SU-DHL-6 (cell line): ENCODE data around the gene CX3CL1.

Experiments
- H2AFZ ChIP-seq: fragments of 200-600 bp; sonication (generic); 2 replicates; pipeline ENCODE4 v1.6.1; 2014; ENCODE audit warnings: low read depth, mild to moderate bottlenecking, moderate library complexity, mixed read lengths, antibody characterized with exemption, low read length; ENCODE audit not compliant: severe bottlenecking
- H3F3A ChIP-seq: fragments of 200-600 bp; shearing (Covaris generic); 2 replicates; pipeline ENCODE4 v1.6.0; 2016; ENCODE audit warnings: antibody characterized with exemption, mild to moderate bottlenecking; ENCODE audit not compliant: insufficient read depth
- H3K27ac ChIP-seq: fragments of 200-600 bp; sonication (generic); 2 replicates; pipeline ENCODE4 v1.5.1; 2016; ENCODE audit warnings: low read depth, mild to moderate bottlenecking, low read length, moderate library complexity, mixed read lengths
- H3K27me3 ChIP-seq: fragments of 200-600 bp; sonication (generic), shearing (Covaris generic); 2 replicates; pipeline ENCODE4 v1.6.0; 2014; ENCODE audit warnings: mild to moderate bottlenecking, low read length
- H3K36me3 ChIP-seq: fragments of 200-600 bp; sonication (generic); 2 replicates; pipeline ENCODE4 v1.6.1; 2014; ENCODE audit warnings: mild to moderate bottlenecking, low read length, mixed read lengths
- H3K4me2 ChIP-seq: fragments of 300-600, 200-600 bp; shearing (Covaris generic), sonication (generic); 2 replicates; pipeline ENCODE4 v1.6.0; 2014; ENCODE audit warnings: low read length, low read depth, mild to moderate bottlenecking; ENCODE audit not compliant: poor library complexity, severe bottlenecking
- H3K4me3 ChIP-seq: fragments of 200-600 bp; sonication (generic); 2 replicates; pipeline ENCODE4 v1.5.1; 2014; ENCODE audit warnings: antibody characterized with exemption, low read length, mild to moderate bottlenecking, mixed read lengths; ENCODE audit not compliant: insufficient read depth, poor library complexity, severe bottlenecking
- H3K79me2 ChIP-seq: fragments of 200-600 bp; sonication (generic); 2 replicates; pipeline ENCODE4 v1.6.1; 2014; ENCODE audit warnings: mild to moderate bottlenecking, low read length, moderate library complexity; ENCODE audit not compliant: insufficient read depth
- H3K9ac ChIP-seq: fragments of 200-600 bp; sonication (generic); 2 replicates; pipeline ENCODE4 v1.7.0; 2014; ENCODE audit warnings: mild to moderate bottlenecking, low read length
- H3K9me2 ChIP-seq: fragments of 200-600 bp; sonication (generic); replicated peaks from 2 replicates; pipeline ENCODE4 v1.6.1; 2014; ENCODE audit warnings: low read length; ENCODE audit not compliant: insufficient read depth
- H3K9me3 ChIP-seq: fragments of 200-600 bp; sonication (generic); 2 replicates; pipeline ENCODE4 v1.6.1; 2014; ENCODE audit warnings: low read length, mixed read lengths; ENCODE audit not compliant: insufficient read depth
- H4K20me1 ChIP-seq: fragments of 200-600 bp; sonication (generic); 2 replicates; pipeline ENCODE4 v1.6.1; 2014; ENCODE audit warnings: low read depth, mild to moderate bottlenecking, antibody characterized with exemption, low read length, moderate library complexity, mixed read lengths
- EZH2phosphoT487 ChIP-seq: fragments of 200-600 bp; sonication (generic), shearing (Covaris generic); conservative IDR thresholded peaks from 2 replicates; pipeline ENCODE4 v1.6.1; 2018; ENCODE audit warnings: mild to moderate bottlenecking, antibody characterized with exemption, low read length, moderate library complexity, mixed read lengths
- TF ChIP-seq, protein P1 (sequence below): fragments of 200-600 bp; sonication (generic); IDR thresholded peaks from one replicate; pipeline ENCODE4 v1.5.1; 2017; ENCODE audit warnings: antibody characterized with exemption, mild to moderate bottlenecking, low read length, moderate library complexity; ENCODE audit not compliant: insufficient read depth, poor library complexity, severe bottlenecking

CX3CL1 gene

DNA sequence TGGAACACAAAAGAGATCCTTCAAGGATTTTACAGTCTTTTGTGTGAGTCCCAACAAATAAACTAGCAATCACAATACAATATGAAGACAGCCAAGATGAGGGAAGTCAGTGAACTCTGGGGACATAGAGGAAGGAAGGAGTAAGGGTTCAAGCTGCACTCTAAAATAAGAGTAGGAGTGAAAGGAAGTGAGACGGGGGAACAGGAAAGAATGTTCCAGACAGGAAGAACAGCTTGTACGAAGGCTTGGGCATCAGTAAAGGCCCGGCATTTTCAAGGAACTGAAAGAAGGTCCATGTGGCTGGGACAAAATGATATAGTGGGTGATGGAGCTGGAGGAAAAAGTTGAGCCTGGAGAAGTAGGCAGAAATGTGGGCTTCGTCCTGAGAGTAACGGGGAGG is 36.8 kb downstream of the CX3CL1 start:
- Histone ChIP-seq H3K36me3 (no peaks in the 10 kb centered on the region), H3K4me3 (no peak overlapping the region), H3K27ac (no peak overlapping the region), H3F3A (no peaks in the 10 kb centered on the region), H2AFZ (no peak overlapping the region), H3K9ac (no peak overlapping the region), H3K9me2 (no peaks in the 10 kb centered on the region), H3K79me2 (no peaks in the 10 kb centered on the region), H3K9me3 (no peaks in the 10 kb centered on the region), H4K20me1 (no peaks in the 10 kb centered on the region), H3K4me2 (no peak overlapping the region), H3K27me3 (no peaks in the 10 kb centered on the region)
- TF ChIP-seq, protein P1, sequence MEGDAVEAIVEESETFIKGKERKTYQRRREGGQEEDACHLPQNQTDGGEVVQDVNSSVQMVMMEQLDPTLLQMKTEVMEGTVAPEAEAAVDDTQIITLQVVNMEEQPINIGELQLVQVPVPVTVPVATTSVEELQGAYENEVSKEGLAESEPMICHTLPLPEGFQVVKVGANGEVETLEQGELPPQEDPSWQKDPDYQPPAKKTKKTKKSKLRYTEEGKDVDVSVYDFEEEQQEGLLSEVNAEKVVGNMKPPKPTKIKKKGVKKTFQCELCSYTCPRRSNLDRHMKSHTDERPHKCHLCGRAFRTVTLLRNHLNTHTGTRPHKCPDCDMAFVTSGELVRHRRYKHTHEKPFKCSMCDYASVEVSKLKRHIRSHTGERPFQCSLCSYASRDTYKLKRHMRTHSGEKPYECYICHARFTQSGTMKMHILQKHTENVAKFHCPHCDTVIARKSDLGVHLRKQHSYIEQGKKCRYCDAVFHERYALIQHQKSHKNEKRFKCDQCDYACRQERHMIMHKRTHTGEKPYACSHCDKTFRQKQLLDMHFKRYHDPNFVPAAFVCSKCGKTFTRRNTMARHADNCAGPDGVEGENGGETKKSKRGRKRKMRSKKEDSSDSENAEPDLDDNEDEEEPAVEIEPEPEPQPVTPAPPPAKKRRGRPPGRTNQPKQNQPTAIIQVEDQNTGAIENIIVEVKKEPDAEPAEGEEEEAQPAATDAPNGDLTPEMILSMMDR, result no peak
- TF ChIP-seq EZH2phosphoT487, result no peak

- H4K20me1 ChIP-seq, result no peaks in the 10 kb centered on the region
- H3K9me3 ChIP-seq, result no peaks in the 10 kb centered on the region
- H2AFZ ChIP-seq, result no peak overlapping the region
- H3K4me3 ChIP-seq, result no peak overlapping the region
- no peaks in the 10 kb centered on the region for H3K27me3 ChIP-seq
- H3F3A ChIP-seq, result no peaks in the 10 kb centered on the region
- H3K36me3 ChIP-seq, result no peaks in the 10 kb centered on the region
- no peak for TF ChIP-seq EZH2phosphoT487
- TF ChIP-seq, protein P1, result no peak
- no peaks in the 10 kb centered on the region for H3K79me2 ChIP-seq
- H3K9ac ChIP-seq, result no peak overlapping the region
- H3K9me2 ChIP-seq, result no peaks in the 10 kb centered on the region
- no peak overlapping the region for H3K4me2 ChIP-seq
- no peak overlapping the region for H3K27ac ChIP-seq
These were observed 37.7 kb downstream of the CX3CL1 start for GRCh38 chr16:57409870-57410587.

DNA sequence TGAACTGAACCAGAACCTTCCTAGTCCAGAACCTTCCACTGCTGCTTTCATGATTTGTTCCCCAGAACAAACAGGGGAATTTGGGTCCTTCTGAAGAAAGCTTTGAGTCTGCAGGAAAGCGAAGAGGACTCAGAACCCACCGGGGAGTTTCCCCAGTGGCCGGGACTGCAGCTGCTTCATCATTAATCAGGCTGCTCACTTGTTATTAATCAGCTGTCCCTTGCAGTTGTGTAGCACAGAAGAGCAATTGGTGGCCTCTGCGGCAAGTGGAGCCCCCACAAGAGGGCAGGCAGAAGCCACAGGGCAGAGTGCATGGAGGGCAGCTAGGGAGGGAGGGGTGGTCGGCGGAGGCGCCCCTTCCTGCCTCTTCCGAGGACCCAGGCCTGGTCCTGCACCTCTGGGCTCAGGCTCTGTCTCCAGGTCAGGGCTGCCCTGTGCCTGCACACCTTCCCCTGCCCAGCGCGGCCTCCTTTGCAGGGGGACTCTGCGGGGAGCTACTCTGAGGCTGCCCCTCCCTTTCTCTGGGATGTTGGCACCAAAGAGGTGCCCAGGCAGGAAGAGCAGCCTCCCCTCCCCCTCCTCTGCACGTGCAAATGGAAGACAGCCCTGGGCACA is 39.2 kb downstream of the CX3CL1 start:
- Histone ChIP-seq H3K9ac (no peak overlapping the region), H3K4me2 (no peak overlapping the region), H3K9me2 (no peaks in the 10 kb centered on the region), H4K20me1 (no peaks in the 10 kb centered on the region), H2AFZ (no peak overlapping the region), H3K79me2 (no peaks in the 10 kb centered on the region), H3K9me3 (no peaks in the 10 kb centered on the region), H3K36me3 (no peaks in the 10 kb centered on the region), H3K27ac (no peak overlapping the region), H3F3A (no peaks in the 10 kb centered on the region), H3K27me3 (no peaks in the 10 kb centered on the region), H3K4me3 (no peak overlapping the region)
- no peak for TF ChIP-seq EZH2phosphoT487
- TF ChIP-seq, protein P1, result no peak
